Stimulated activated naive CD8-positive, alpha-beta T cell treated with anti-CD3 and anti-CD28 coated beads, Interleukin-15, Interleukin-2, amounts not matched to agents 100 U/mL and 50 U/mL, for 24 hours (primary cell): ENCODE data around the gene PCK2.

Source experiments
- ATAC-seq: fragments of 150-1000 bp; cut with Tn5 transposase; one replicate; pipeline ENCODE4 v1.10.0; 2021
- DNase-seq: peaks from one replicate; pipeline ENCODE4 v3.0.0; 2021

PCK2 gene

DNA sequence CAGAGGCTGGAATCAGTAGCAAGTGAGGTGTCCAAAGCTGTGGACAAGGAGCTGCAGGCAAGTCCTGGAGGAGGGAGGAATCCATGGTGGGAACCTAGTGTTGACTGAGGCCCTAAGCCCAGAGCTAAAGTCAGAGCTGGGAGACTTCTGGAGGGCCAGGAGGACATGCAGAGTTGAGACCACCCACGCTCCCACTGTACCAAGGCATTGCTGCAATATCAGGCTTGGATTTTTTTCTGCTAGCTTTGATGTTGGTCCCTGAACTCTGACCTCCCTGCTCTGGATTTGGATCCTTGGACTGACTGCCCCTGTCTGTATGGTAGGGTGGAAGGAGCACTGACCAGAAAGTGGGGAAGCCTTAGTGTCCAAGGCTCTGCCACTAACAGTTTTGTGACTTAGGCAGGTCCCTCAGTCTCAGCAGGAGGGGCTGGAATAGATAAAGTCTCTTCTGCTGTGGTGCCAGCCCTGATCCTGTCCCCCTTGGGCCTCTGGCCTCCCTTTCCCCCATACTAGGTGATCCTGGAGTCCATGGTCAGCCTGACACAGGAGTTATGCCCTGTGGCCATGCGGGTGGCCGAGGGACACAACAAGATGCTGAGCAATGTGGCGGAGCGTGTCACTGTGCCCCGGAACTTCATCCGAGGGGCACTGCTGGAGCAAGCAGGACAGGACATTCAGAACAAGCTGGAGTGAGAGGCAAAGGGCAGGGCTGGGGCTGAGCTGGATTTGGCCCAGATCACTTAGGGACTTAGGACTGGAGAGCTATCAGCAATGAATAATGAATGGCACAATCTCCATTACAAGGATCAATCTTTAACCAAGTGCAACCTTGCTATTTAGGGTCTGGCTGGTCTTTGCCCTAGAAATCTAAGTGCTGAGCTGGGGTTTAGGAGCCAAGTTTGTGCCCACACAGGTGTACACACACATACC, 32.9 kb upstream of the PCK2 start:
- ATAC-seq: no peak

DNA sequence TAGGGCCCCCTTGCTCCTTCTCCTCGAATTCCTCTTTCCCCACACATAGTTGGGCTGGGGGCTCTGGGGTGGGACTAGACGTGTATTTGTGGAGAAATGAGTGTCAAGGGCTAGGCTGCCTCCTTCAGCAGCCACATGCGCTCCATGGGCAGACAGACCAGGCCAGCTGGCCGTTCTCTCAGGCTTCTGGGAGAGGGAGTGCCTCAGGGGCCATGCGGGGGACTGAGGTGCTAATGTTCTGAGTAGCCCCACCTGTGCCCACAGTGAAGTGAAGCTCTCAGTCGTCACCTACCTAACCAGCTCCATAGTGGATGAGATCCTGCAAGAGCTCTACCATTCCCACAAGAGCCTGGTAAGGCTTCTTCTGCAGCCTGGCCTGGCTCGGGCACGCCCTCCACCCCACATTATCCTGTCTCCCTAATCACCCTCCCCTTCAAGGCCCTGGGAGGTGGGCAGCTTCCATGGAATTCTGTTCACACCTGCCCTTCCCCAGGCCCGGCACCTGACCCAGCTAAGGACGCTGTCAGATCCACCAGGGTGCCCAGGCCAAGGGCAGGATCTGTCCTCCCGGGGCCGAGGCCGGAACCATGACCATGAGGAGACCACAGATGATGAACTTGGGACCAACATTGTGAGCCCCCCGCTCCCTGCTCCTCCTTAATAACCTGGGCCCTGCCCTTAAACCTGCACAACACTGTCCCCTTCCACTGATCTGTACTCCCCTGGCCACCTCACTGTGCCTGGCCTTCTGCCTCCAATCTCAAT, 31.7 kb upstream of the PCK2 start:
- ATAC-seq: no peak

More for the DNA sequence above, 32.9 kb upstream of the PCK2 start:
- DNase-seq: no peak

DNA sequence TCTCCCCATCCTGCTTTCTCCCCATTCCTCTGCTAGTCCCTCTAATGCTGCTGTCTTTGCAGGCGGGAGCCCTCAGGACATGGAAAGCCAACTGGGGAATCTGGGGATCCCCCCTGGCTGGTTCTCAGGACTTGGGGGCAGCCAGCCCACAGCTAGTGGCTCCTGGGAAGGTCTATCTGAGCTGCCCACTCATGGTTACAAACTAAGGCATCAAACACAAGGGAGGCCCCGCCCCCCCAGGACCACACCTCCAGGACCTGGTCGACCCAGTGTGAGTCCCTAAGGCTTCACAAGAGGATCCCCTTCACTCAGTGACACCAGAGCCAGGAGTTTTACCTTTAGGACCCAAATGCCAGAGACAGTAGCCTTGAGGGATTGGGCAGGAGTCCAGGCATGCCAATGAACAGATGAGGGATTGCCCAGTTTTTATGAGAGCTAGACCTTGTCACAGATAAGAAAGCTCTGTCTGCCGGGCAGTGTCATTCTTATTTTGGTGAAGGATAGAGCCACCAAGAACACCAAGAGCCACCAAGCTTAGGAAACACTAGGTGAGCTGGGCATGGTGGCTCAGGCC, 30.8 kb upstream of the PCK2 start:
- no peak for ATAC-seq
- no peak for DNase-seq

More for the DNA sequence above, 31.7 kb upstream of the PCK2 start:
- no peak for DNase-seq

DNA sequence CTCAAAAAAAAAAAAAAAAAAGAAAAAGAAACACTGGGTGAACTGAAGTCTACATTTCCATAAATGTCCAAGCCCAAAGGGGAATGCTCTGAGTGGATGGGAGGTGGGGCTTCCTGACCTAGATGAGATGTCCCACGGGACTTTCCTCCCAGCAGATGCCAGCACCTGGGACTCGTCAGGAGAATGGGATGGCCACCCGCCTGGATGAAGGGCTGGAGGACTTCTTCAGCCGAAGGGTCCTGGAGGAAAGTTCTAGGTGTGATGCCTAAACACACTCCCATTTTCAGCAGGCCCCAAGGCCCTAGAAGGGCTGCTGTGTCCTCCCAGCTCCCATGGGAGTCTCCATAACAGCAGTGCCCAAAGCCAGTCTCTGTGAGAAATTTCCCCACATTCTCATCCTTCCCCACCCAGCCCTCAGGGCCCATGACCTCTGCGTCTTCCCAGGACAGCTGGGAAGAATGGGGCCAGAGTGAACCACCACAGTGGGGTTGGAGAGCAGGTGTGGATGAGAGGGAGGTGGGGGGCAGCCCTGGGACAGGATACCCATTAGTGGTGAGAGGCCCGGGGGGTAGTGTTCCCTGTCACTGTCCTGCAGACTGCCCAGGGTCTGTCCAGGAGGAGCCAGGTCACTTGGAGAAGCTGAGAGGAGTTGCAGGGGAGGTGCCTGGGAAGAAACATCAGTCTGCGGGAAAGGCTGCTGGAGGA, 29.9 kb upstream of the PCK2 start:
- ATAC-seq (no peak), DNase-seq (no peak)

DNA sequence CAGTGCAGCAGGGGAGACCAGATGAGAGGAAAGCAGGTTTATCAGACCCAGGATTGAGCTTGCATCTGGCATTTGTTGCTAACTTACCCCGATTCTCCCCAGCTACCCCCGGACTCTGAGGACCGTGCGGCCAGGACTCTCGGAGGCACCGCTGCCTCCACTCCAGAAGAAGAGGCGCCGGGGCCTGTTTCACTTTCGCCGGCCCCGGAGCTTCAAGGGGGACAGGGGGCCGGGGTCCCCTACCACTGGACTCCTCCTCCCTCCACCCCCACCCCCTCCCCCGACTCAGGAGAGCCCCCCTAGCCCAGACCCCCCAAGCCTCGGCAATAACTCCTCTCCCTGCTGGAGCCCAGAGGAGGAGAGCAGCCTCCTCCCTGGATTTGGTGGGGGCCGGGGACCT, 29.3 kb upstream of the PCK2 start:
- no peak for DNase-seq
- ATAC-seq: no peak

DNA sequence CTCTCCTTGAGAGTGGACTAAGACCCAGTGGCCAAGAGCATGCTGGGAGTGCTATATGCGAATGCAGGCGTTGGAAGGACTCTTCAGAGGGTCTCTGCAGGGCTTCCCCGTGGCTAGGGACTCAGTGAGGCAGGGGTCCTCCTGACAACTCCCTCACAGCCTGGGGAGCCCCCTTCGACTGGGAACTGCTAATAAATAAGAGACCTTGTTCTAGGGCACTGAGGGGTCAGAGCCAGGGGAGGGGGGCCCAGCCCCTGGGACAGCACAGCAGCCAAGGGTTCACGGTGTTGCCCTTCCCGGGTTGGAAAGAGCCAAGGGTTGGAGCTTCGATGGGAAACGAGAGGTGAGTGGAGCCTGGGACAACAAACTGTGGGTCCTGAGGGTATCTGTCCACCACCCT, 28.7 kb upstream of the PCK2 start:
- ATAC-seq: no peak
- DNase-seq: no peak

DNA sequence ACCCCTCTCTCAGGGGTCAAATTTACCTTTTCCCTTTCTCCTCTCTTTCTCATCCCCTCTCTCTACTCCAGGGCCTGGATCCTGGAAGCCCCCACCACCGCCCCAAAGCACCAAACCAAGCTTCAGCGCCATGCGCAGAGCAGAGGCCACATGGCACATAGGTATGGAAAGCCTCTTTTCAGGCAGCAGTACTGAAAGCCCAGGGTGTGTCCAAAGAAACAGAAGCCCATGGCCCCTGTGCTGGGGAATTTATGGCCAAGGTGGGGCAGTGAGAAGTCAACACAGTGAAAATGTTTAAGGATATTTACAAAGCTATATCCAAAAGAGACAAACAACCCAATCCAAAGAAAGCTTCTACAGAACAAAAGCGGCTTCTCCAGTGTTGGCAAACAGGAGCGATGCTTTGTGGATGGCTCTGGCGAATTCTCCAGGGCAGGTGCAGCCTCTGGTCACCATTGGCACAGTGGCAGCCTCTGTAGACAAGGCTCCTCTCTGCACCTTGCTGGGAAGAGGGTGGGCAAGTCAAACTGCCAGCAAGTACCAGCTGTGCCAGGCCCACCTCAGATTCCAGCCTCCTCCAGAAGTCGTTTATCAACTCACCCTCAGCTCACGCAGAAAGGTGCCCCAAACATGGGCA, 27.5 kb upstream of the PCK2 start:
- ATAC-seq (no peak), DNase-seq (no peak)

DNA sequence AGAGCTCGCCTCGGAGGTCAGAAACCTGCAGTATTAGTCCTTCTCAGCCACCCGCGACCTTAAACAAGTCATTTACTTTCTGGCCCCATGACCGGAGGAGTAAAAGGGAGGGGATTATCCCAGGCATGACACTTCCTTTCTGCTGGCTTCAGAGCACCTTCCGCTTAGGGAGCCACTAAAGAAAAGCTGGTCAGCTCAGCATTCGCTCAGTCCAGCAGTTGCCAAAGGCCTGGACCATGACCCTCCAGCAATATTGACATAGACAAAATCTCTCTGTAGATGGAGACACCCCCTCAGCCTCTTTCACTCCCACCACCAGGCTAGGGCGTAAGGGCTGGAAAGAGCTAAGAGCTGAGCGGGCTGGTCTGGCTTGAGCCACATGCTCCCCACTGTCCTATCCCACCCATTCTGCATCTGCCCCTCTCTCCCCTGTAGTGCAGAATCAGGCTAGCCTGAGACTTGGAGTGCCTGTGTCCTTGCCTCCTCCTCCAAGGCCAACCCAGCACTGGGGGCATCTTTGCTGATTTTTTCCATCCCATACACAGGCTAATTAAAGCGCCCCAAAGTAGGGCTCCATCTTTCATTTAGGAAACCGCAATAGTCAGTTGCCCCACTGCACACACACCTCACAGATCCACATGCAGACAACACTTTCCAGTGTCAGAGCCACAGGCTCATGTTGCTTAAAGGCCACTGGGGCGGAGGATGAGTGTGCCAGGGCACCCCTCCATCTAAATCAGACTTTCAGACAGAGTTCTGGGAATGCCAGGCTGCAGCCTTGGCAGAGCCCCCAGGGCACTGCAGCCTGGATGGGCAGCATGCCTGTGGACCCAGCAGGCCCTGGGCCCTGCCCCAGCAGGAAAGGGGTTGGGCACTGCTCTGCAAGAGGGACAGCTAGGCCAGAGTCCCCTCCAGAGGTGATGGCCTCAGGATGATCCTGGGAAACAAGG, 26.7 kb upstream of the PCK2 start:
- DNase-seq (no peak), ATAC-seq (no peak)

DNA sequence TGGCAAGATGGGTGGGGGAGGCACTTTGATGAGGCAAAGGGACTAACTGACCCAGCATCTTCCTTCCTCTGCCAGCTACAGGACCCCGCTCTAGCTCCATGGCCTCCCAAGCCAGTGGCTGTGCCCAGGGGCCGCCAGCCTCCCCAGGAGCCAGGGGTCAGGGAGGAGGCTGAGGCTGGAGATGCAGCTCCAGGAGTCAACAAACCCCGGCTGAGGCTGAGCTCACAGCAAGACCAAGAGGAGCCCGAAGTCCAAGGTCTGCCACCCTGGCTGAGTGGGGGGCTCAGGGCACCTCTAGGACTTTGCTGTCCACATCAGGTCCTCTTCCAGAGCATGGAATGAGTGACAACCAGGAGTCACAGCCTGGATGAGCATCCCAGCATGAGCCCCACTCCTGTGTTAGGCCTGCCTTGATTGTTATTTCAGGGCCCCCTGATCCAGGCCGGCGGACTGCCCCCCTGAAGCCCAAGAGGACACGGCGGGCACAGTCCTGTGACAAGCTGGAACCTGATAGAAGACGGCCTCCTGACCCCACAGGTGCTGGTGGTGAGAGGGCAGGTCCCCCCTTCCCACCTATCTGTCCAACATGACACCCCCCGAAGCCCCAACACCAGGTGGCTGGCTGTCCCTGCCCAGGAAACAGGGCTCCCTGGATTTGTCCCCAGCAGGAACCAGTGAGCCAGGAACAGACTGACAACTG, 25.2 kb upstream of the PCK2 start:
- DNase-seq: no peak
- ATAC-seq: no peak

DNA sequence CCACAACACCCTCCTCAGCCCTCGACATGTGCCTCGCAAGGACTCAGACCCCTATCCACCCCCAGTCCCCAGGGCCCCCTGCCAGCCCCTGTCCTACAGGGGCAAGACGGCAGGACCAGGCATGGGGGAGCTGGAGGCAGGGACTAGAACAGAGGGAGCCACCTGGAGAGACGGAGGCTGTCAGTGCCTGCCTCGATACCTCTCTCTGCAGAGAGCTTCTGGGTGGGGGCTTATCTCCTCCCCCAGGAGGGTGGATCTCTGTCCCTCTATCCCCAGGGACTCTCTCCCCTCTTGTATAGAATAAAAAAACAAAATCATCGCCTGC, 24.7 kb upstream of the PCK2 start:
- DNase-seq: no peak
- no peak for ATAC-seq

DNA sequence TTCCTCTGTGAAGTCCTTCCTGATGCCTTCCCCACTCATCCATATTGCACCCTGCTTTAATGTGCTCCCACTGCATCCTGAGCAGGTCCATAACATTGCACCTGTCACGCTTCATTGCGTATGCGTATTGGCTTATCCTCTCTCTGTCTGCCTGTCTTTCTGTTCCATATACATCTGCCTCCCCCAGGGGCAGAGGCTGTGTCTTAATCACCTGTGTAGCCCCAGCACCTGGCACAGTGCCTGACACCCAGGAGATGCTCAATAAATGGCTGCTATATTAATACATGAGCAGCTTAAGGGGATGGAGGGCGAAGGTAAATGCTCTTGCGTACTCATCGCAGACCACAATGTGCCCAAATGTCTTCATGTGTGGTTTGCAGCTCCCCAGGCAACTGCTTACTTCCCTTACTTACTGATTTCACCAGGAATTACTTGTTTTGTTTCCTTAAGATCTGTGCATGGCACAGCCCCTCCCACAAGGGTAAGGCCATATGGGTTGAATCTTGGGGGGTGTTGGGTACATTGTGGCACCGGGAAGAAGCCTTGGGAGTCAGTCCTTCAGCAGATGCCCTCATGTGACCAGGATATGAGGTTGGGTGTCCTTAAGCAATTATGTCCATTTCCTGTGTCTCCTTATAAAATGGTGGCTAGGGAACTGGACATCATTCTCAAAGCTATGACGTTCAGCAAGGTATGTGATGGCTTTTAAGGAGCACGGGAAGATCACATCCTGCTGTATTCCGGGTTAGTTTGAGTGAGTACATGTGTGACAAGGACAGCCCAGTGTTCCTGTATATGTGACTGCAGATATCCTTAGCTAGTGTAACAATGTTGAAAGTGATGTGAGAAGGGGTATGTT, 23.6 kb upstream of the PCK2 start:
- ATAC-seq (no peak), DNase-seq (no peak)

DNA sequence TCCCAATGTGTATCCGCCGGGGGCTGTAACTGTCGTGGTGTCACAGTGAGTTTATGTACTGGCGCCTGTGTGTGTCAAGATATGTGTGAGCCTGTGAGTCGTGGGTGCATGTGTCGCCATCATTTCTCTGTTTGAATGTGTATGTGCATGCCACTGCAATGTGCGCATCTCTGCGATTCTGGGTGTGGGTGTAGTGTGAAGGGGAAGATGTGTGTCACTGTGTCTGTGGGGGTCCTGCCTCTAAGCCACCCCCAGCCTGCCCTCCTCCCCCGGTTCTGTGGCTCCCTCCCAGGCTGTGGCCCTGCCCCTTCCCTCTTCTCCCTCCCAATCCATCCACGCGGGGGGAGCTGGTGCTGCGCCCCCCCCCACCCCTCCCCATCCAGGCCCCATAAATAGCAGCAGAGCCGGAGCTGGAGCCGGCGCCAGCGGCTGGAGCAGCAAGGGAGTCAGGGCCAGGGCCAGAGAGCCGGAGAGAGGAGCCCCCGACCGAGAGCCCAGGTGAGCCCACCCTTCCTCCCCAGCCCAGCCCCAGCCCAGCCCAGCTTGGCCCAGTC, 22.9 kb upstream of the PCK2 start, which contains the start of gene CPNE6:
CPNE6 (plus strand) TSS at position 419 of the 554 bp plus-strand sequence. CDS start 1,375 bp downstream, outside the sequence.
- ATAC-seq: peak; percentile 91
- peak; percentile 51 for DNase-seq

DNA sequence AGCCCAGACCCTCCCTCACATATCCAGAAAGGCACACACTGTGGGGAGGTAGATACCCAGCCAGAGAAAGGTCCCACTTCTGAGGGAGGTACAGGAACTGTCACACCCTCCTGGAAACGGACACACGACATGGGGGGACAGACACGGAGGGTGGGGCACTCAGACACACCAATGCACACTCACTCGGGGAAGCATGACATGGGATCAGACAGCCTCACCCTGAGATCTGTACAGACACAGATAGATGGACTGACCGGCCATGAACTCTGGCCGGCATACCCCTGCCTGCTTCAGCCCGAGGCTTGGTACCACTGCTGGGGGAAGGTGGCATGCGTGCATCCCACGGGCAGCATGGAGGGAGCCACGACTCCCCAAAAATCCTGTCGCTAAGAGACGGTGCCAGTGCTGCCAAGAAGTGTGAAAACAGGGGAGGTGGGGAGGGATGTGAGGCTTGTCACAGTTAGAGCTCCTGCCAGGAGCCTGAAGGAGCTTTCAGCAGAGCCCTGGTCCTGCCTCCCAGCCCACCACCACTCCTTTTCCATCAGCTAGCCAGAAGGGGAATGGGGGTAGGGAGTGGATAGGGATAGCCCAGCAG, 22.2 kb upstream of the PCK2 start:
- DNase-seq: no peak
- ATAC-seq: no peak

DNA sequence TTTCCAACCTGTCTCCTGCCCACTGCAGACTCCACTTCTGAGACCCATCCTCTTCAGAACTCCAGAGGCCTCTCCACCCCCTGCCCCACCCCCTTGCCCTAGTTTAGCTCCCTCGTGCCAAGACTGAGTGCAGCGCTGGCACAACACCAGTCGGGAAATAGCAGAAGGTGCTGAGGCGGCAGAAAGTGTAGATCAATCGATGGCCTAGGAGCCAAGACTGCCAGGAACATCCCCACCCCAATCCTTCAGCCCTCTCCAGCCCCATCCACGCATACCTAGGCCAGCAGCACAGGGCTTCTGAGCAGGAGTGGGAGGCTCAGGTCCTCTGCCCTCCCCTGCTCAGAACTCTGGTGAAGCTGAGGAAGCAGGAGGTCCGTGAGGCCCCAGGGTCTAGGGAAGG, 21.7 kb upstream of the PCK2 start:
- no peak for DNase-seq
- no peak for ATAC-seq

DNA sequence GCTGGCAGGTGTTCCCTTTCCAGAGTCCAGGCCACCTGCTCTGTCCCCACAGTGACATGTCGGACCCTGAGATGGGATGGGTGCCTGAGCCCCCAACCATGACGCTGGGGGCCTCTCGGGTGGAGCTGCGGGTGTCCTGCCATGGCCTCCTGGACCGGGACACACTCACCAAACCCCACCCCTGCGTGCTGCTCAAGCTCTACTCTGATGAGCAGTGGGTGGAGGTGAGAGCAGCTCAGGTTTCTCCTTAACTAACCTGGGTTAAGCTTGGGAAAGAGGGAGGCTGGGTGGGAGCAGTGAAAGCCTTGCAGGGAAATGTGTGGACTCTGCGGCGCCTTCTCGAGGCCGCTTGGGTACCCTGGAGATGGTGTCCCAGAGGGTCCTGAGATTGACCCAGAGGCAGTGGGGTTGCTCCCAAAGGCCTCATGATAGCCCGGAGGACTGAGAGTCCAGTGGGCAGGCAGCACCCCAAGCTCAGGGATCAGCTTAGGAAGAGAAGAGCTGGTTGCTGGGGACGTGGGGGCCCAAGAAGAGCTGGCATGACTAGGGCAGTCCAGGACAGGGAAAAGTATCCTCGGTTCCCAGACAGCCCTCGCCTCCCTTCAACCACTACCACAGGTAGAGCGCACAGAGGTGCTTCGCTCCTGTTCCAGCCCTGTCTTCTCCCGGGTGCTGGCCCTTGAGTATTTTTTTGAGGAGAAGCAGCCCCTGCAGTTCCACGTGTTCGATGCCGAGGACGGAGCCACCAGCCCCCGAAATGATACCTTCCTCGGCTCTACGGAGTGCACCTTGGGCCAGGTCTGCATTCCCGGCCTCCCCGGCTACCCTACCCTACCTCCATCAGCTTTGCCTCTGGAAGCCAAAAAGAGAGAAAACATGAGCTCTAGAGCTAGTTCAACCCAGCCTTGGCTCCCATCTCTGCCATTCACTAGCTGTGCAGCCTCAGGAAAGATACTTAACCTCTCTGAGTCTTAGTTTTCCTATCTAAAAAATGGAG, 20.9 kb upstream of the PCK2 start:
- ATAC-seq (no peak), DNase-seq (no peak)

DNA sequence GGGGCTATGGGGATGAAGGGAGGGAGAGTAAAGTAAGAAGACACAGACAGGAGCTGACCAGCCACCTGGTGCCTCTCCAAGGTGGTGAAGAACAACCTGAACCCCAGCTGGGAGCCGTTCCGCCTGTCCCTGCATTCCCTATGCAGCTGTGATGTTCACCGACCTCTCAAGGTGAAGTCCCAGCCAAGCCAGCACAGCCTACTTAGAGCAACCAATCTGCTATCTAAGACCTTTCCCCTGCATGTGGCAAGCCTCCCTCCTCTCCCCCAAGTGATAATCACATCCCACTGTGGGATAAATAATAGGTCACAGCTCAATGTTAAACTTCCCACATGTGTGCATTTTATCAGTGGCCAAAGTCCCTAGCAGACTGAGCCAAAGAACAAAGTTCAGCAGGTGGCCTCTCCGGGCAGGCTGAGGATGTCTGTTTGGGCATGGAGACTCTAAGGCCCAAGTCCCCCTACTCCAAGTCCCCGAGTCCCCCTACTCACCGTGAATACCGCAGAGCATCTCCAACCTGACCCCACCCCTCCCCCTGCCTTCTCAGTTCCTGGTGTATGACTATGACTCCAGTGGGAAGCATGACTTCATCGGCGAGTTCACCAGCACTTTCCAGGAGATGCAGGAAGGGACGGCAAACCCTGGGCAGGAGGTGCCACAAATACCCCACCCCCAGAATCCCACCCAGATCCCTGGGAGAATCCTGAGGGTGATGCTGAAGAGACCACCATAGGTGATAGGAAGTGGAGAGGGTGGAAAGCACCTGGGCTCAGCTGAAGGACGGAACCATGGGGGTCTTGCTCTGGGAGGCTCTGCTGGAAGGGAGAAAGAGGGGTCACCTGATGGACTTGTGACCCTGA, 19.3 kb upstream of the PCK2 start:
- DNase-seq: no peak
- no peak for ATAC-seq
